ENCODE measurements around the gene MAGI2.

MAGI2 gene

DNA sequence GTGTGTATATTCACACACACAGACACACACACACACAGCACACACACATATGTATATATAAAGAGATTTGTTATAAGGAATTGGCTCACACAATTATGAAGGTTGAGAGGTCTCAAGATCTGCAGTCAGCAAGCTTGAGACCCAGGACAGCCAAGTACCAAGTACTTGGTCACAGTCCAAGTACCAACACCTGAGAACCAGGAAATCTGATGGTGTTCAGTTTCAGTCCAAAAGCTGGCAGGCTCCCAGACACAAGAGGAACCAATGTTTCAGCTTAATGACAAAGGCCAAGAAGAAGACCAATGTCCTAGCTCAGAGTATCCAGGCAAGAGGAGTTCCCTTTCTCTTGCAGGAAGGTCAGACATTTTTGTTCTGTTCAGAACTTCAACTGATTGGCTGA, 780.2 kb downstream of the MAGI2 start:
- no peak overlapping the region for H3K27ac ChIP-seq (ENCODE audit: poor library complexity, severe bottlenecking)
- H3K9me3 ChIP-seq (ENCODE audit: severe bottlenecking), result no peaks in the 10 kb centered on the region
- H3K27me3 ChIP-seq (ENCODE audit: insufficient read depth, poor library complexity, severe bottlenecking), result no peaks in the 10 kb centered on the region
- DNase-seq (ENCODE audit: low spot score) (no peak), ATAC-seq (ENCODE audit: low read depth) (no peak)
- no peaks in the 10 kb centered on the region for H3K4me1 ChIP-seq (ENCODE audit: insufficient read depth, poor library complexity, severe bottlenecking)
- no peak overlapping the region for H3K4me3 ChIP-seq (ENCODE audit: severe bottlenecking)
- TF ChIP-seq, protein P1, sequence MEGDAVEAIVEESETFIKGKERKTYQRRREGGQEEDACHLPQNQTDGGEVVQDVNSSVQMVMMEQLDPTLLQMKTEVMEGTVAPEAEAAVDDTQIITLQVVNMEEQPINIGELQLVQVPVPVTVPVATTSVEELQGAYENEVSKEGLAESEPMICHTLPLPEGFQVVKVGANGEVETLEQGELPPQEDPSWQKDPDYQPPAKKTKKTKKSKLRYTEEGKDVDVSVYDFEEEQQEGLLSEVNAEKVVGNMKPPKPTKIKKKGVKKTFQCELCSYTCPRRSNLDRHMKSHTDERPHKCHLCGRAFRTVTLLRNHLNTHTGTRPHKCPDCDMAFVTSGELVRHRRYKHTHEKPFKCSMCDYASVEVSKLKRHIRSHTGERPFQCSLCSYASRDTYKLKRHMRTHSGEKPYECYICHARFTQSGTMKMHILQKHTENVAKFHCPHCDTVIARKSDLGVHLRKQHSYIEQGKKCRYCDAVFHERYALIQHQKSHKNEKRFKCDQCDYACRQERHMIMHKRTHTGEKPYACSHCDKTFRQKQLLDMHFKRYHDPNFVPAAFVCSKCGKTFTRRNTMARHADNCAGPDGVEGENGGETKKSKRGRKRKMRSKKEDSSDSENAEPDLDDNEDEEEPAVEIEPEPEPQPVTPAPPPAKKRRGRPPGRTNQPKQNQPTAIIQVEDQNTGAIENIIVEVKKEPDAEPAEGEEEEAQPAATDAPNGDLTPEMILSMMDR (IDR thresholded peaks at IDR 0.05; ENCODE audit: poor library complexity, severe bottlenecking), result no peak
- no peaks in the 10 kb centered on the region for H3K36me3 ChIP-seq (ENCODE audit: low read depth)

DNA sequence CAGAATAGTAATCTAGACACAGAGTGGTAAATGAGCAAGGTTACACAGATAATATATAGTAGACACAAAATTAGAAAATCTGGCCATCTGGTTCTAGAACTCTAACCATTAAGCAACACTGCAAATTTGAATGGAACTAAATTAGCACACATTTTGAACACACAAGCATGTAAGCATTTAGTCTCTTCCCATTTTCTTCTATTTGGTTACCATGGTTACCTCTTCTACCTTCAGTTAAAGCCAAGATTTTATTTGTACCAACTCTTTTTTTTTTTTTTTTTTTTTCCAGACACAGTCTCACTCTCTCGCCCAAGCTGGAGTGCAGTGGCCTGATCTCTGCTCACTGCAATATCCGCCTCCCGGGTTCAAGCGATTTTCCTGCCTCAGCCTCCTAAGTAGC, 790.5 kb downstream of the MAGI2 start:
- Histone ChIP-seq H3K27ac (ENCODE audit: poor library complexity, severe bottlenecking) (no peak overlapping the region), H3K36me3 (ENCODE audit: low read depth) (no peaks in the 10 kb centered on the region), H3K4me1 (ENCODE audit: insufficient read depth, poor library complexity, severe bottlenecking) (no peaks in the 10 kb centered on the region), H3K9me3 (ENCODE audit: severe bottlenecking) (no peaks in the 10 kb centered on the region), H3K27me3 (ENCODE audit: insufficient read depth, poor library complexity, severe bottlenecking) (no peaks in the 10 kb centered on the region), H3K4me3 (ENCODE audit: severe bottlenecking) (no peak overlapping the region)
- DNase-seq (ENCODE audit: low spot score) (no peak), ATAC-seq (ENCODE audit: low read depth) (no peak)
- TF ChIP-seq, protein P1 (IDR thresholded peaks at IDR 0.05; ENCODE audit: poor library complexity, severe bottlenecking), result no peak

DNA sequence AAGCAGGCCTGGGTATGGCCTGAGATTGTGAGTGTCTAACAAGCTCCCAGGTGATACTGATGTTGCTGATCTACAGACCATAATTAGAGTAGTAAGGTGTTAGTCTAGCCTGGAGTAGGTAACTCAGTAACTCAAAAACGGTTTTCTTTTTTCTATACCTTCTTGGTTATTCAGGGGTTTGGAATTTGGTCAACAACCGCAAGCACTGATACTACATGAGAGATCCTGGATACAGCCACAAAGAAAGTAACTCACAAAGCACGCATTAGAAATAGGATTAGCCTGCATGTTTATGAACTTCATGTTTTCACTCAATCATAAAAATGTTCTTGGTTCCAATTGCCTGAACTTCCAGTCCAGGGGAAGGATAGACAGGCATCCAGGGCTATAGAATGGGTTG, 803.5 kb downstream of the MAGI2 start:
- Histone ChIP-seq H3K9me3 (ENCODE audit: severe bottlenecking) (no peaks in the 10 kb centered on the region), H3K27me3 (ENCODE audit: insufficient read depth, poor library complexity, severe bottlenecking) (no peaks in the 10 kb centered on the region), H3K4me3 (ENCODE audit: severe bottlenecking) (no peak overlapping the region), H3K36me3 (ENCODE audit: low read depth) (no peaks in the 10 kb centered on the region), H3K27ac (ENCODE audit: poor library complexity, severe bottlenecking) (no peak overlapping the region), H3K4me1 (ENCODE audit: insufficient read depth, poor library complexity, severe bottlenecking) (no peaks in the 10 kb centered on the region)
- TF ChIP-seq, protein P1 (IDR thresholded peaks at IDR 0.05; ENCODE audit: poor library complexity, severe bottlenecking), result no peak
- DNase-seq (ENCODE audit: low spot score), result no peak
- ATAC-seq (ENCODE audit: low read depth), result no peak

DNA sequence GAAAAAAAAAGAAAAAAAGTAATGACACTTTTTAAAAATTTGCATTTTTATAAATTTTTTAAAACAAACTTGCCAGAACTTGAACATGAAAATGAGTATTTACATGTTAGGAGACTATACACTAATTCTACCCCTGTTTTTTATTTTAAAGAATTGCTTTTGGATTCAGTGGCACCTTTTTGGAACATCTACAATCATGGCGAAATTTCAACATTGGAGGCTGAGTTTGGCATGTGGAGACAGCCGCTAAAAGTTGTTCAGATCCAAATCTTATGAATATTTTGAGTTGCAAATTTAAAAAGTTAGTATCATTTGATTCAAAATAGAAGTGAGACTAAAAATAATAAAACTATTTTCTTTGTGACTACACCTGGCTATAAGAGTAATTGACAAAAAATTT, 804.2 kb downstream of the MAGI2 start:
- ATAC-seq (ENCODE audit: low read depth) (no peak), DNase-seq (ENCODE audit: low spot score) (no peak)
- Histone ChIP-seq H3K27ac (ENCODE audit: poor library complexity, severe bottlenecking) (no peak overlapping the region), H3K36me3 (ENCODE audit: low read depth) (no peaks in the 10 kb centered on the region), H3K4me3 (ENCODE audit: severe bottlenecking) (no peak overlapping the region), H3K4me1 (ENCODE audit: insufficient read depth, poor library complexity, severe bottlenecking) (no peaks in the 10 kb centered on the region), H3K27me3 (ENCODE audit: insufficient read depth, poor library complexity, severe bottlenecking) (no peaks in the 10 kb centered on the region), H3K9me3 (ENCODE audit: severe bottlenecking) (no peaks in the 10 kb centered on the region)
- TF ChIP-seq, protein P1 (IDR thresholded peaks at IDR 0.05; ENCODE audit: poor library complexity, severe bottlenecking), result no peak

DNA sequence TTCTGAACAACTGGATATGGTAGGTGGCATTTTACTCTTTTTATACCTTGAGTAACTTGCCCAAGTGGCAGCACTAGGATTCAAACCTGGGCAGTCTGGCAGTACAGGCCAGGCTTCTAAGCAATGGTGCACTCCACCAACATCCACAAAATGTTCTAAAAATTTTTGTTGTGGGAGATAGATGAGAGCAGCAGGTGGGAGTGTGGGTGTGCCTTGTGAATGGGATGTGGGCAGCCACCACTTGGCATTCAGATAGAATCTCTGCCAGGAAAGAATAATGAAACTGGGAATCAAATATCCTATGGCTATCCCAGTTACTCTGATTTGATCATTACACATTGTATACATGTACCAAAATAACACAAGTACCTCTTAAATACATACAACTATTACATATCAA, 810.7 kb downstream of the MAGI2 start:
- TF ChIP-seq, protein P1 (IDR thresholded peaks at IDR 0.05; ENCODE audit: poor library complexity, severe bottlenecking), result no peak

More for the DNA sequence above, 810.7 kb downstream of the MAGI2 start:
- H3K36me3 ChIP-seq (ENCODE audit: low read depth), result no peaks in the 10 kb centered on the region
- no peak overlapping the region for H3K4me3 ChIP-seq (ENCODE audit: severe bottlenecking)
- no peak for ATAC-seq (ENCODE audit: low read depth)
- no peak overlapping the region for H3K27ac ChIP-seq (ENCODE audit: poor library complexity, severe bottlenecking)
- no peaks in the 10 kb centered on the region for H3K4me1 ChIP-seq (ENCODE audit: insufficient read depth, poor library complexity, severe bottlenecking)
- DNase-seq (ENCODE audit: low spot score), result no peak
- H3K27me3 ChIP-seq (ENCODE audit: insufficient read depth, poor library complexity, severe bottlenecking), result no peaks in the 10 kb centered on the region
- H3K9me3 ChIP-seq (ENCODE audit: severe bottlenecking), result no peaks in the 10 kb centered on the region
